SK-N-SH treated with all-trans-retinoic acid at 6 μM for 48 hours (cell line): Measurements from ENCODE around the gene CYP1B1.

ENCODE experiments used
- ATAC-seq: fragments of 200-7000 bp; cut with Tn5 transposase; 3 replicates; pipeline ENCODE4 v1.9.1; 2020; ENCODE audit warnings: mild to moderate bottlenecking, moderate library complexity
- ARNTL ChIP-seq: fragments of 450-650 bp; formaldehyde crosslinking; IDR thresholded peaks from 2 replicates; pipeline ENCODE4 v1.5.0; 2020; ENCODE audit warnings: low read depth, mild to moderate bottlenecking, moderate library complexity, borderline replicate concordance
- BACH2 ChIP-seq: fragments of 250-450 bp; sonication (Bioruptor Pico); IDR thresholded peaks from 2 replicates; pipeline ENCODE4 v1.9.0; 2021; ENCODE audit warnings: mild to moderate bottlenecking, borderline replicate concordance
- CREB5 ChIP-seq: fragments of 250-450 bp; sonication (Bioruptor Pico); IDR thresholded peaks from 2 replicates; pipeline ENCODE4 v1.5.1; 2020; ENCODE audit warnings: low read depth, mild to moderate bottlenecking, moderate library complexity
- CSDC2 ChIP-seq: fragments of 250-450 bp; sonication (Bioruptor Pico); IDR thresholded peaks from 2 replicates; pipeline ENCODE4 v1.5.0; 2020; ENCODE audit warnings: mild to moderate bottlenecking, moderate library complexity
- CSRNP3 ChIP-seq: fragments of 250-450 bp; sonication (Bioruptor Pico); IDR thresholded peaks from 2 replicates; pipeline ENCODE4 v1.5.1; 2021; ENCODE audit warnings: mild to moderate bottlenecking, moderate library complexity
- ESRRG ChIP-seq: fragments of 250-450 bp; sonication (Bioruptor Pico); IDR thresholded peaks from 2 replicates; pipeline ENCODE4 v1.6.1; 2021; ENCODE audit warnings: mild to moderate bottlenecking
- ISL1 ChIP-seq: fragments of 250-450 bp; sonication (Bioruptor Pico); IDR thresholded peaks from 2 replicates; pipeline ENCODE4 v2.1.2; 2022; ENCODE audit warnings: mild to moderate bottlenecking, moderate library complexity
- PATZ1 ChIP-seq: fragments of 250-450 bp; sonication (Bioruptor Pico); IDR thresholded peaks from 2 replicates; pipeline ENCODE4 v1.8.0; 2020; ENCODE audit warnings: mild to moderate bottlenecking, moderate library complexity, borderline replicate concordance
- POU6F1 ChIP-seq: fragments of 250-450 bp; sonication (Bioruptor Pico); IDR thresholded peaks from 2 replicates; pipeline ENCODE4 v1.8.0; 2021; ENCODE audit warnings: low read depth, mild to moderate bottlenecking, moderate library complexity, borderline replicate concordance
- RARB ChIP-seq: fragments of 250-450 bp; sonication (Bioruptor Pico); IDR thresholded peaks from 2 replicates; pipeline ENCODE4 v1.8.0; 2021; ENCODE audit warnings: mild to moderate bottlenecking, moderate library complexity
- TOX ChIP-seq: fragments of 250-450 bp; sonication (Bioruptor Pico); IDR thresholded peaks from 2 replicates; pipeline ENCODE4 v1.8.0; 2021; ENCODE audit warnings: mild to moderate bottlenecking, moderate library complexity, borderline replicate concordance
- TSHZ2 ChIP-seq: fragments of 250-450 bp; sonication (Bioruptor Pico); IDR thresholded peaks from 2 replicates; pipeline ENCODE4 v1.5.0; 2020; ENCODE audit warnings: mild to moderate bottlenecking, moderate library complexity
- ZC3H10 ChIP-seq: fragments of 250-450 bp; sonication (Bioruptor Pico); IDR thresholded peaks from 2 replicates; pipeline ENCODE4 v1.5.1; 2021; ENCODE audit warnings: mild to moderate bottlenecking, moderate library complexity
- ZFP3 ChIP-seq: fragments of 250-450 bp; sonication (Bioruptor Pico); IDR thresholded peaks from 2 replicates; pipeline ENCODE4 v1.5.0; 2020; ENCODE audit warnings: mild to moderate bottlenecking, moderate library complexity
- ZFP30 ChIP-seq: fragments of 450-650 bp; formaldehyde crosslinking; IDR thresholded peaks from 2 replicates; pipeline ENCODE4 v1.5.0; 2022; ENCODE audit warnings: mild to moderate bottlenecking, moderate library complexity
- ZNF565 ChIP-seq: fragments of 450-650 bp; formaldehyde crosslinking; conservative IDR thresholded peaks from 2 replicates; pipeline ENCODE4 v1.5.0; 2020; ENCODE audit warnings: low read depth, mild to moderate bottlenecking, moderate library complexity
- ZNF70 ChIP-seq: fragments of 450-650 bp; formaldehyde crosslinking; IDR thresholded peaks from 2 replicates; pipeline ENCODE4 v1.5.0; 2020; ENCODE audit warnings: mild to moderate bottlenecking, moderate library complexity
- ZNF8 ChIP-seq: fragments of 450-650 bp; formaldehyde crosslinking; IDR thresholded peaks from 2 replicates; pipeline ENCODE4 v1.5.0; 2020; ENCODE audit warnings: mild to moderate bottlenecking, moderate library complexity

The CYP1B1 gene

GRCh38 chr2:38026846-38027245 is 49.1 kb downstream of the CYP1B1 start:
- no peak for TF ChIP-seq CSDC2 (CRISPR knock-in tag)
- no peak for TF ChIP-seq ZFP3 (CRISPR knock-in tag)
- no peak for TF ChIP-seq PATZ1 (CRISPR knock-in tag)
- TF ChIP-seq TSHZ2 (CRISPR knock-in tag): no peak
- no peak for TF ChIP-seq CREB5 (CRISPR knock-in tag)
- TF ChIP-seq BACH2 (CRISPR knock-in tag): no peak
- no peak for TF ChIP-seq TOX (CRISPR knock-in tag)
- ATAC-seq: no peak

- TF ChIP-seq ZNF70 (CRISPR knock-in tag): no peak
- TF ChIP-seq TOX (CRISPR knock-in tag): no peak
- TF ChIP-seq ISL1: no peak
- TF ChIP-seq POU6F1 (CRISPR knock-in tag): no peak
- TF ChIP-seq ZNF8 (CRISPR knock-in tag): no peak
- no peak for TF ChIP-seq ZFP30 (CRISPR knock-in tag)
- no peak for TF ChIP-seq CSDC2 (CRISPR knock-in tag)
- no peak for TF ChIP-seq PATZ1 (CRISPR knock-in tag)
- no peak for TF ChIP-seq ZC3H10 (CRISPR knock-in tag)
- no peak for TF ChIP-seq RARB (CRISPR knock-in tag)
- no peak for TF ChIP-seq ZFP3 (CRISPR knock-in tag)
- TF ChIP-seq TSHZ2 (CRISPR knock-in tag): no peak
- no peak for TF ChIP-seq ZNF565
- no peak for TF ChIP-seq ARNTL (CRISPR knock-in tag)
- TF ChIP-seq ESRRG (CRISPR knock-in tag): no peak
- TF ChIP-seq CSRNP3 (CRISPR knock-in tag): no peak
- TF ChIP-seq BACH2 (CRISPR knock-in tag): no peak
- peak; percentile 31 for ATAC-seq
These were observed 54.4 kb downstream of the CYP1B1 start for GRCh38 chr2:38021589-38021988.

GRCh38 chr2:38020359-38021069 is 55.4 kb downstream of the CYP1B1 start:
- ATAC-seq: peak; percentile 28; the same call in 2 of the 3 replicates
